Mammary epithelial cell (primary cell): ENCODE results near the gene SFXN1.

Experiments used
- CTCF ChIP-seq, 2 donors: IDR thresholded peaks in 1 of 2; conservative IDR thresholded peaks in 1 of 2; 2 replicates each; pipeline ENCODE4 v1.5.1; 2011 to 2012; ENCODE audit warnings: inconsistent platforms in 2 of 2, low read length in 2 of 2, mild to moderate bottlenecking in 2 of 2, control low read depth in 1 of 2, low read depth in 1 of 2; ENCODE audit not compliant: insufficient read depth in 1 of 2; ENCODE audit errors: extremely low read depth in 1 of 2
- EZH2 ChIP-seq: IDR thresholded peaks from 2 replicates; pipeline ENCODE4 v1.6.1; 2012; ENCODE audit warnings: low read length, inconsistent platforms, borderline replicate concordance

DNA sequence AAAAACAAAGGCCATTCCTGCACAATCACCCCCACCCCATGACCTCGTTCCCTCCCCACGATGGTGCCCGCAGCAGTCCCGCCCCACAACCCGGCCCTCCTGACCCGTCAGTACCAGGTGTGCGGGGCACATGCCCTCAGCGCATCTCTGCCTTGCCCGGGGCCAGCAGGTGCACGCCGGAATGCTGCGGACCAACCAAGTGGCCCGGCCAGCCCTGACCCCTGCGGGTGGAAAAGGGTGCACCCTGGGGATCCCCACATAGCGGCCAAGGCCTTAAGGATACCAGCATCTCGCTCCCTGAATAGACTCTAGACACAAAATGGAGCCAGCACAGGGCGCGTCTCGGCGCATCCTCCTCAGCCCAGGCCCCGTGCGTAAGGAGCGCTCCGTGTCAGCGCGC lies 6.0 kb downstream of the SFXN1 start:
- TF ChIP-seq CTCF (conservative IDR thresholded peaks at IDR 0.05 in 1 of 2, IDR thresholded peaks at IDR 0.05 in 1 of 2; ENCODE audit: extremely low read depth in 1 of 2, insufficient read depth in 1 of 2, low read depth in 1 of 2, low read length in 2 of 2) (no peak), EZH2 (no peak)
